NCI-H748 (cell line): ENCODE data around the gene PROSER3.
"Not testable (repeated sequence)": the region's sequence is repeated elsewhere in the genome, so short reads cannot be mapped to it uniquely, and the experiment has no call there.

Source experiments
- DNase-seq: peaks from one replicate; lab custom pipeline; 2025; ENCODE audit not compliant: unreplicated experiment; lab: John Stamatoyannopoulos, UW

PROSER3 gene

GRCh38 chr19:35789978-35790944 lies 32.3 kb downstream of the PROSER3 start:
- no peak for DNase-seq

GRCh38 chr19:35790981-35791813 lies 33.2 kb downstream of the PROSER3 start:
- DNase-seq: peak; percentile 23

GRCh38 chr19:35791814-35792279 lies 33.9 kb downstream of the PROSER3 start:
- no peak for DNase-seq

GRCh38 chr19:35792312-35792711 lies 34.3 kb downstream of the PROSER3 start:
- no peak for DNase-seq

- no peak for DNase-seq
These were observed 34.9 kb downstream of the PROSER3 start for GRCh38 chr19:35792888-35793287.

- no peak for DNase-seq
These were observed 35.6 kb downstream of the PROSER3 start for GRCh38 chr19:35793381-35794165.

- DNase-seq: not testable (repeated sequence)
These were observed 37.6 kb downstream of the PROSER3 start for GRCh38 chr19:35795564-35795963.

GRCh38 chr19:35796645-35797542 lies 38.9 kb downstream of the PROSER3 start:
- no peak for DNase-seq

- no peak for DNase-seq
These were observed 39.7 kb downstream of the PROSER3 start for GRCh38 chr19:35797663-35798062.

- no peak for DNase-seq
These were observed 43.9 kb downstream of the PROSER3 start for GRCh38 chr19:35801828-35802227.

GRCh38 chr19:35805526-35806102 lies 47.6 kb downstream of the PROSER3 start:
- DNase-seq: peak; percentile 62

GRCh38 chr19:35806597-35806996 lies 48.6 kb downstream of the PROSER3 start:
- no peak for DNase-seq

- DNase-seq: no peak
These were observed 49.7 kb downstream of the PROSER3 start for GRCh38 chr19:35807633-35808032.

GRCh38 chr19:35811317-35812219 lies 53.6 kb downstream of the PROSER3 start:
- peak; percentile 12 for DNase-seq

- no peak for DNase-seq
These were observed 54.5 kb downstream of the PROSER3 start, which contains the start of gene PRODH2 for GRCh38 chr19:35812220-35813042. Gene PRODH2 (minus strand): TSS chr19:35812845. CDS start chr19:35812805, 40 bp downstream.

GRCh38 chr19:35813043-35813890 lies 55.3 kb downstream of the PROSER3 start:
- no peak for DNase-seq

GRCh38 chr19:35816262-35816661 lies 58.3 kb downstream of the PROSER3 start:
- peak; percentile 65 for DNase-seq
